Midbrain (tissue), 1 donor: ENCODE data around the gene CST3.

ENCODE experiments used
- DNase-seq: peaks from one replicate; lab custom pipeline; 2025; lab: John Stamatoyannopoulos, UW

The CST3 gene

DNA sequence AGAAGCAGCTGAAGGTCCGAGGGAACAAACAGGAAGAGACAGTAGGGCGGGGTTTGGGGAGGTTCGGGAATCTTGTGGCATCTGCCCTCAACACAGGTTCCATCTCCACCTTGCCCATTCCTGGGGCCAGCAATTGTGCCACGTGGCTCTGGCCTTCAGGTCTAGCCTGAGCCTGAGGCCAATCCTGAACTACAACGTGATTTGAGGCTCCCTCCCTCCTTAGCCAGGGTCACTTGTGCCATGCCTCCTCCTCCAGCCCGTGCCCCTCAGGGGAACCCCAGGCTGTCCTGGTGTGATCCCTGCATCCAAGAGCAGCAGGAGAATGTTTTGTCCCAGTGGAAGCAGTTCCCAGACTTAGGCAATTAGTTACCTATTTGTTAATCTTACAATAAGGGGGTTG, 35.1 kb downstream of the CST3 start:
- no peak for DNase-seq

DNA sequence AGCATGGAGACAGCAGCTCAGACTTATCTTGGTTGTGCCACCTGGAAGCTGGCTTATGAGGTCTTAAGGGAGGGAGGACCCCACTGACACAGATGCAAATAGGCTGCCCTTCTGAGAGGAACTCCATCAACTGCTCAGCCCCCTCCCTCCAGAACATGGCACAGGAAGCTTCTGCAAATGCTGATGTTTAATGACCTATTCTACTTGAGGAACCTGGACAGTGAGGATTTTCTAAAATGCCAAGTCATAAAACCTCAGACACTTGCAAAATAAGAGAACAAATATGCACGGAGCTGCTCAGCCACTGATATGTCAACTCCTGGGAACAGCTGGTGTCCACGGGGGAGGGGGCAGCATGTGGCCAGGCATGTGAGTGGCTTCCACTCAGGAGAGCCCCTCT, 35.5 kb downstream of the CST3 start:
- DNase-seq, result no peak

DNA sequence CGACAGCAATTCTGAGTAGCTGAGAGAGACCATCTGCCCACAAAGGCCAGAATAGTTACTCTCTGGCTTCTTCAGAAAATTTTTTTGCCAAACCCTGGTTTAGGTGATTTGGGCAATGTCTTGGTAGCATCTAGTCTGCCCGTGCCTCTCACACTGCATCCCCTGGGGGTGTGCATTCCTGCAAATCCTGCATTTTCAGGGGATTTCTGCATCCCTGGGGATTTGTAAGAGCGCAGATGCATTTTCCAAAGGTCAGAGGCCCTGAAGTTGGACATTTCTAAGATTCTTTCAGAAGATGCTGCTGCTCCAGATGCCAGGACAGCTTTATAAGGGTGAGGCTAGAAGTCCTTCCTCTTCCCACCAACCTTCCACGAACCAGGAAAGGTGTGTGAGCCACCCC, 36.0 kb downstream of the CST3 start:
- no peak for DNase-seq

DNA sequence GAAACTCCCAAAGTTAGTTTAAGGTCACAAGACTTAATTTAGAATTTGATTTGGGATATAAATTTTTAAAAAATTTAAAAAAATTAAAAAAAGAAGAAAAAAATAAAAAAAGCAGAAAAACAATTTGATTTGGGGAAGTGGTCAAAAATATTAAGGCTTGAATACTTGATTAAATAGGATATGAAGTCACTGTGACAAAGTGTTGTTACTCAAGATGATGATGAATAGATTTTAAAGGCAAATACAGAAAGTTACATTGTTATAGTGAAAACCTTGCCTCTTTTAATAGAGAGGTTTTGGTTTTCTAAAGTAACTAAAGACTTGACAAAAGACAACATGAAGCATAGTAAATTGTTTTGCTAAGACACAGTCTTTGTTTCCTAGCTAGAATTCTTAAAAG, 39.3 kb downstream of the CST3 start:
- no peak for DNase-seq

GRCh38 chr20:23596579-23597250, 41.0 kb downstream of the CST3 start:
- DNase-seq, result no peak

GRCh38 chr20:23595941-23596340, 41.8 kb downstream of the CST3 start:
- no peak for DNase-seq

- DNase-seq, result no peak
Measured at GRCh38 chr20:23588434-23589403, 49.0 kb downstream of the CST3 start.

DNA sequence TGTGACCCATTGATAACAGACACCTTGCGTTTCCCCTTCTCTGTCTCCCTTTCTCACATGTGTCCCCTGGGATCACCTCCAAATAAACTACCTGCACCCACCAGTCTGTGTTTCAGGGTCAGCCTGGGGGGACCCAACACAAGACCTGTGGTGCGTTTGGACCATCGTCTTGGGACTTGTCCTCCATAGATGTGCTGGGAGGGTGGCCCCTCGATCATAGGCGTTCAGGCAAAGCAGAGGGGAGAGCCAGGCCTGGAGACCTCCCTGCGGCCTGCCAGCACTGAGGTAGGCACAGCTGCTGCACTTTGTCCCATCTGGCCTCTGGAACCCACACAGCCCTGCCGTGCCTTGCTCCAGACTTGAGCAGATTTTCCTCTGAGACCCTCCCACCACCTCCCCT, 50.1 kb downstream of the CST3 start:
- no peak for DNase-seq

DNA sequence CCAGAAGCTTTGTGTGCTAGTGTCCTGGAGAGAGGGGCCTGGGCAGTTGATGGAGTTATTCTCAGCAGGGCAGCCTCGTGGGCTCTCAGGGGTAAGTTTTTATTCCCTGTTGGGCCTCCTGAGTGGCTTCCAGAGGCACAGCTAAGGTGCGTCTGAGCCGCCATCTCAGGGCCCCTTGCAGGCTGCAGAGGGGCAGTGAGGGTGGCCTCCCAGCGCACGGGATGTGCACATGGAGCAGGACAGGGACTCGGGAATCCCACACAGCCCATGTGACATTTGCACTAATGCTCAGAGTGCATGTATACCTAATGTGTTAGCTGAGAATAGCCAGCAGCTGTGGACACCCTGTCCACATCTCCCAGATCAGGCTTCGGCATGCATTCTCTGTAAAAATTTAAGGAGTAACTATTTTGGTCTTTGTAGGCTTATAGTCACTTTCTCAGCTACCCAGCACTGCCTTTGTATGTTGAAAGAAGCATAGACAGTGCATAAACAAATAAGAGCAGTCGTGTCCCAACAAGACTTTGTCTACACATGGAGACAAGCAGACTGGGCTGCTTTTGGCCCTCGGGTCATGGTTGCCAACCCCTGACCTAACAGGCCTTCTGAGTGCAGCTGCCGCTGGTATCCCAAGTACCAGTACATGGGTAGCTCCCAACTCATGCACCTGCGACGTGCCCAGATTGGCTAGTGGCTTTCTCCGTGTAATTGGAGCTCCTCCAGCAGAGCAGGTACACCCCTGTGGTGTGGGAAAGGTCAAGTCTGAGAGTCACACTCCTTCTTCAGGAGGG, 50.8 kb downstream of the CST3 start:
- DNase-seq, result no peak

GRCh38 chr20:23585808-23586734, 51.7 kb downstream of the CST3 start:
- no peak for DNase-seq

DNA sequence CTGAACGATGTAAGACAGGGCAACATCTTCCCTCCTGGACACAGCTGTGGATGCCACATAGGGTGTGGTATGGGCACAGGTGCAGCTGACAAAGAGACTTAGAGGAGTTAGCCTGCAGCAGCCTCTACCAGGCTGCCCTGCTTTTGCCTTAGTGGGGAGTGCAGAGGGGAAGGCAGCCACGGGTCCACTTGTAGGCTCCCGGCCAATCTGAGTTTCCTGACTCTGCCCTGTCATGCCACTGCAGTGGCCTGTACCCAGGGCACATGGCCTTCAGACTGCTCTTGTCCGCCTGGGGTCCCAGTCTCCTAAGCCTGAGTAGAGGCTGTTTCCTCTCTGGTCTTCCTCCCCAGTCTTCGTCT, 52.3 kb downstream of the CST3 start:
- DNase-seq, result no peak

DNA sequence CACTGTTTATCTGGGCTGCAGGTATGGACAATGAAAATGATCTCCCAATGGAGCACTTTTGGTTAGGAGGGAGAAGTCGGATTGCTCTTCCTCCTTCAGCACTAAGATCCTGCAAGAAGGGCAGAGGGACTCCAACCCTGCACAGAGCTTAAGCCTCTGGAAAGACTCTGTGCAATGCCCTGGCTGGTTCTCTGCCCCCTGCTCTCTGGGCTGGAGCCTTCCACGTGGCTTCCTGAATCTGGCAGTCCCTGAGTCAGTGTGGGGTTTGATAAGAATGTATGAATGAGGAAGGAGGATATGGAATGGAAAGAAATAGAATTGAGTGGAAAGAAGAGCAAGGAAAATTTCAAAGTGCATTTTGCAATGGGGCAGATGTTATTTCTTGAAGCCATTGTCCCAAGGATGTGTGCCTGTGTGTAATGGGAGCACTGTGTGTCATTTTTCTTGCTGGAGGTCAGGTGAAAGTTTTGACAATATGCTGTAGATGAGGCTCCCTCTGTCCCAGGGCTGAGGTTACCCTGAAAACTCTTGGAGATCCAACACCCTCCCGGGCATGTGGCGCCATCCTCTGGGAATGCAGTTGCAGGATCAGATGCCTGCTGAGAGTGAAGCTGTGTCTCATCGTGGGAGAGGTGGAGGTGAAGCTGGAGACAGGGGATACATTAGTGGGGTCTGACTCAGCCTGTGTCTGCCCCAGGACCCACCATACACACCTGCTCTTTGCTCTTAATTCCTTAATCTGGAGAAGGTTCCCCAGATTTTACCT, 53.1 kb downstream of the CST3 start:
- DNase-seq, result no peak
